Mesendoderm (in vitro differentiated cells): ENCODE data around the gene INAFM2.

Source experiments
- DNase-seq: peaks from one replicate; pipeline ENCODE4 v3.0.0; 2013
- H2AK5ac ChIP-seq: 2 replicates; pipeline ENCODE4 v1.6.1; 2013; ENCODE audit warnings: low read length, inconsistent platforms
- H2BK120ac ChIP-seq: 2 replicates; pipeline ENCODE4 v1.6.1; 2013; ENCODE audit warnings: low read depth, mild to moderate bottlenecking, low read length, moderate library complexity, mixed read lengths
- H2BK15ac ChIP-seq: replicated peaks from 2 replicates; pipeline ENCODE4 v1.6.1; 2013; ENCODE audit warnings: low read depth, mild to moderate bottlenecking, moderate library complexity
- H2BK5ac ChIP-seq: 2 replicates; pipeline ENCODE4 v1.6.1; 2013; ENCODE audit warnings: low read length, inconsistent platforms
- H3K18ac ChIP-seq: 2 replicates; pipeline ENCODE4 v1.6.1; 2013; ENCODE audit warnings: mild to moderate bottlenecking, low read length, mixed read lengths
- H3K23ac ChIP-seq: one replicate; pipeline ENCODE4 v1.6.1; 2013; ENCODE audit warnings: low read length
- H3K27ac ChIP-seq: 2 replicates; pipeline ENCODE4 v1.5.1; 2013; ENCODE audit warnings: low read depth, mild to moderate bottlenecking, inconsistent platforms, low read length, moderate library complexity
- H3K27me3 ChIP-seq: 2 replicates; pipeline ENCODE4 v1.6.1; 2013; ENCODE audit warnings: low read length, control low read depth, mild to moderate bottlenecking, inconsistent platforms; ENCODE audit not compliant: insufficient read depth, poor library complexity
- H3K36me3 ChIP-seq: 2 replicates; pipeline ENCODE4 v1.6.1; 2013; ENCODE audit warnings: low read length, inconsistent platforms; ENCODE audit not compliant: control insufficient read depth, insufficient read depth
- H3K4ac ChIP-seq: one replicate; pipeline ENCODE4 v1.6.1; 2013; ENCODE audit warnings: low read depth, mild to moderate bottlenecking, low read length, moderate library complexity
- H3K4me1 ChIP-seq: 2 replicates; pipeline ENCODE4 v1.6.1; 2013; ENCODE audit warnings: low read depth, low read length, inconsistent platforms; ENCODE audit not compliant: control insufficient read depth
- H3K4me2 ChIP-seq: 2 replicates; pipeline ENCODE4 v1.6.1; 2013; ENCODE audit warnings: low read length
- H3K4me3 ChIP-seq: 2 replicates; pipeline ENCODE4 v1.5.1; 2013; ENCODE audit warnings: mild to moderate bottlenecking, low read length
- H3K56ac ChIP-seq: one replicate; pipeline ENCODE4 v1.6.1; 2013; ENCODE audit warnings: low read length
- H3K79me1 ChIP-seq: 2 replicates; pipeline ENCODE4 v1.6.1; 2013; ENCODE audit warnings: low read length, inconsistent platforms
- H3K79me2 ChIP-seq: 2 replicates; pipeline ENCODE4 v1.6.1; 2013; ENCODE audit warnings: mild to moderate bottlenecking, low read length; ENCODE audit not compliant: control insufficient read depth, insufficient read depth
- H3K9ac ChIP-seq: 2 replicates; pipeline ENCODE4 v1.6.1; 2013; ENCODE audit warnings: low read length, inconsistent platforms
- H4K5ac ChIP-seq: one replicate; pipeline ENCODE4 v1.6.1; 2013; ENCODE audit warnings: low read length
- H4K8ac ChIP-seq: one replicate; pipeline ENCODE4 v1.6.1; 2013; ENCODE audit warnings: low read depth, mild to moderate bottlenecking, control low read depth, low read length, moderate library complexity
- WGBS: extraction: QIAGEN DNeasy Blood & Tissue Kit; methylation state at CpG from one replicate; pipeline ENCODE4 v1.1.7; 2013; ENCODE audit warnings: low lambda C conversion rate, missing lambda C conversion rate; ENCODE audit not compliant: insufficient coverage; ENCODE audit errors: extremely low coverage; 5-methylcytosine and 5-hydroxymethylcytosine counted together

Gene INAFM2

DNA sequence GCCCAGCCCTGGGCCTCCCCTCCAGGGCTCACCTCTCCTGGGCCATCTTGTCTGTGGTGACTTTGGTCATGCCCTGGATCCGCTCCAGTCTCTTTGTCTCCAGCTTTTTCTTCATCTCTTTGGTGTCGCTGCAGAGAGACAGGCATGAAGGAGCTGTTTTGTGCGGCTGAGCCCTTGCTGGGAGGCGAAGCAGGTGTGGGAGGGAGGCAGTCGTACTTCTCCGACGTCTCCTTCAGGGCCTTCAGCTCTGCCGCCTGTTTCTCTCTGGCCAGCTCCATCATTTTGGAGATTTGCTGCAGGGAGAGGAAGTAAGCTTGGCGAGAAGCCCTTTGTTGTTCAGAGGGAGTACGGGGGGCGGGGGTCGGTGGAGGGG lies 33.0 kb upstream of the INAFM2 start:
- Histone ChIP-seq H2BK120ac (no peak overlapping the region), H3K4me3 (no peak overlapping the region), H2AK5ac (no peak overlapping the region), H3K56ac (peak overlapping the region; percentile 35), H3K9ac (no peak overlapping the region), H3K4ac (no peak overlapping the region), H3K27ac (no peak overlapping the region), H3K36me3 (no peaks in the 10 kb centered on the region), H3K18ac (peak overlapping the region; percentile 45), H4K8ac (no peak overlapping the region), H3K27me3 (peaks cover 2% of the 10 kb centered on the region), H2BK15ac (no peak overlapping the region), H3K4me2 (no peak overlapping the region), H3K79me2 (no peaks in the 10 kb centered on the region), H4K5ac (no peak overlapping the region), H2BK5ac (no peak overlapping the region), H3K23ac (no peak overlapping the region), H3K79me1 (no peaks in the 10 kb centered on the region), H3K4me1 (peaks cover 9% of the 10 kb centered on the region)
- peak; percentile 27 for DNase-seq
- WGBS, result no CpG with 5 or more reads among the region's 12 CpGs

DNA sequence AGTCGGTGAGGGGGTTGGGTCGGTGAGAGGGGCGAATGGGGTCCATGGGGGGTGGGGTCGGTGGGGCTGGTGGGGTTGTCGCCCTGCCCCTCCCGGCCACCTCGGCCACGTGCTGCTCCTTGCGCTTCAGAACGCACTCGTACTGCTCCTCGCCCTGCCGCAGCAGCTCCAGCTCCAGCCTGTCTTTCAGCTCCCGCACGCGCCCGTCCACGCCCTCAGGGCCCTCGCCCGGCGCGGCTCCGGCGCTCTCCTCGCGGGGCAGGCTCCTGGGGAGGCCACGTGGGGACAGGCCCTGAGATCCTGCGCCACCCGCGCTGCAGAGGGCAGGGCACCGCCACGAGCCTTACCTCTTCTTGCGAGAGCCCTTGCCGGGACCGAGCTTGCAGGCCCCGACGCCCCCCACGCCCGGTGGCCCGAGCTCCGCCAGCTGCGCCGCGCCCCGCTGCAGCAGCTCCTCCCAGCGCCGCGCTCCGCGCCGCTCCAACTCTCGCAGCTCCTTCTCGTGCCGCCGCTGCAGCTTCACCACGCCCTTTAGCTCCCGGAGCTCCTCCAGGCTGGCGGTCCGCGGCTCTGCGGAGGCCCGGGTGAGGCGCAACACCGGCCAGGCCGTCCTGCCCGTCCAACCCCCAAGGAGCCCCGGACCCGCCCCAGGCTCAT lies 32.4 kb upstream of the INAFM2 start:
- Histone ChIP-seq H3K23ac (no peak overlapping the region), H3K9ac (peak overlapping the region; percentile 62), H3K4ac (peak overlapping the region; percentile 60), H3K79me2 (no peaks in the 10 kb centered on the region), H3K56ac (peak overlapping the region; percentile 91), H3K18ac (peak overlapping the region; percentile 45), H3K4me1 (peaks cover 4% of the 10 kb centered on the region), H3K79me1 (no peaks in the 10 kb centered on the region), H3K27me3 (peaks cover 2% of the 10 kb centered on the region), H2BK5ac (no peak overlapping the region), H3K4me2 (peak overlapping the region; percentile 14), H3K27ac (no peak overlapping the region), H2BK15ac (no peak overlapping the region), H3K4me3 (no peak overlapping the region), H4K8ac (no peak overlapping the region), H2AK5ac (no peak overlapping the region), H2BK120ac (peak overlapping the region; percentile 13), H4K5ac (no peak overlapping the region), H3K36me3 (no peaks in the 10 kb centered on the region)
- WGBS, result no CpG with 5 or more reads among the region's 68 CpGs
- peak; percentile 71 for DNase-seq

GRCh38 chr15:40292246-40292645 lies 31.2 kb upstream of the INAFM2 start:
- no peak overlapping the region for H3K9ac ChIP-seq
- H4K8ac ChIP-seq, result no peak overlapping the region
- no peak overlapping the region for H3K18ac ChIP-seq
- no peak overlapping the region for H4K5ac ChIP-seq
- DNase-seq, result no peak
- no peak overlapping the region for H3K27ac ChIP-seq
- H3K4ac ChIP-seq, result no peak overlapping the region
- H2BK15ac ChIP-seq, result no peak overlapping the region
- H2BK120ac ChIP-seq, result no peak overlapping the region
- H3K23ac ChIP-seq, result no peak overlapping the region
- no peaks in the 10 kb centered on the region for H3K79me1 ChIP-seq
- peaks cover 2% of the 10 kb centered on the region for H3K27me3 ChIP-seq
- no peaks in the 10 kb centered on the region for H3K79me2 ChIP-seq
- H3K4me2 ChIP-seq, result no peak overlapping the region
- peaks cover 5% of the 10 kb centered on the region for H3K4me1 ChIP-seq
- no CpG with 5 or more reads among the region's 3 CpGs for WGBS
- H2BK5ac ChIP-seq, result no peak overlapping the region
- no peaks in the 10 kb centered on the region for H3K36me3 ChIP-seq
- no peak overlapping the region for H2AK5ac ChIP-seq
- no peak overlapping the region for H3K4me3 ChIP-seq
- no peak overlapping the region for H3K56ac ChIP-seq

DNA sequence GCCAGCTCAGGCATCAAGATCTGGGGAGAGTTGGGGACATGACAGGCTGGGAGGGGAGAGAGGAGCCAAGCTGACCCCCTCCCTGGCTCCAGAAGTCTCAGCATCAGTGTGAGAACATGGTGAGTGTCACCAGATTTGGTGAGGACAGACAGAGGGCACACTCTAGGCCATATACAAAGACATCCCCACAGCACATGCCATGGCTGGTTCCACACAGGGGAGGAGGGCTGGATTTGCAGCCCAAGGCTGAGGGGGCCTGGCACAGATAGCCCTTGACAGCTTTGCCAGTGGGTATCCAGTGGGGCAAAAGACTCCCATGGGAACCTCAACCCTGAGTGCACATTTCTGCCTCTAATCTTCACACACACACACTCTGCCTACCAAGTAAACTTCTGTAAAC lies 30.5 kb upstream of the INAFM2 start:
- no peaks in the 10 kb centered on the region for H3K79me1 ChIP-seq
- DNase-seq, result no peak
- H2BK15ac ChIP-seq, result no peak overlapping the region
- H3K27ac ChIP-seq, result no peak overlapping the region
- H4K5ac ChIP-seq, result no peak overlapping the region
- H4K8ac ChIP-seq, result no peak overlapping the region
- no peak overlapping the region for H2BK5ac ChIP-seq
- peaks cover 2% of the 10 kb centered on the region for H3K27me3 ChIP-seq
- H3K18ac ChIP-seq, result no peak overlapping the region
- H3K79me2 ChIP-seq, result no peaks in the 10 kb centered on the region
- no peak overlapping the region for H3K56ac ChIP-seq
- no peak overlapping the region for H2AK5ac ChIP-seq
- H3K9ac ChIP-seq, result no peak overlapping the region
- H3K4me1 ChIP-seq, result peaks cover 5% of the 10 kb centered on the region
- H3K4me2 ChIP-seq, result no peak overlapping the region
- H3K4ac ChIP-seq, result no peak overlapping the region
- no peaks in the 10 kb centered on the region for H3K36me3 ChIP-seq
- no peak overlapping the region for H2BK120ac ChIP-seq
- no peak overlapping the region for H3K23ac ChIP-seq
- H3K4me3 ChIP-seq, result no peak overlapping the region

- H2AK5ac ChIP-seq, result no peak overlapping the region
- no peak overlapping the region for H3K4me3 ChIP-seq
- no CpG with 5 or more reads among the region's 20 CpGs for WGBS
- peaks cover 5% of the 10 kb centered on the region for H3K4me1 ChIP-seq
- no peaks in the 10 kb centered on the region for H3K79me2 ChIP-seq
- no peak overlapping the region for H3K27ac ChIP-seq
- H3K18ac ChIP-seq, result no peak overlapping the region
- no peak overlapping the region for H3K4ac ChIP-seq
- no peak overlapping the region for H3K56ac ChIP-seq
- H3K79me1 ChIP-seq, result no peaks in the 10 kb centered on the region
- peak; percentile 26 for DNase-seq
- no peak overlapping the region for H2BK120ac ChIP-seq
- no peaks in the 10 kb centered on the region for H3K36me3 ChIP-seq
- no peak overlapping the region for H3K23ac ChIP-seq
- no peak overlapping the region for H4K5ac ChIP-seq
- no peak overlapping the region for H2BK5ac ChIP-seq
- H2BK15ac ChIP-seq, result no peak overlapping the region
- no peak overlapping the region for H3K9ac ChIP-seq
- H3K4me2 ChIP-seq, result no peak overlapping the region
- H3K27me3 ChIP-seq, result peaks cover 2% of the 10 kb centered on the region
- H4K8ac ChIP-seq, result no peak overlapping the region
These were observed 29.3 kb upstream of the INAFM2 start for GRCh38 chr15:40293905-40294895.
